Measurements from ENCODE around the gene SYT1.
A peak's percentile ranks its signal among the peaks of the same experiment; 100 is the strongest.
"Not testable (repeated sequence)": the region's sequence is repeated elsewhere in the genome, so short reads cannot be mapped to it uniquely, and the experiment has no call there.

SYT1 gene

DNA sequence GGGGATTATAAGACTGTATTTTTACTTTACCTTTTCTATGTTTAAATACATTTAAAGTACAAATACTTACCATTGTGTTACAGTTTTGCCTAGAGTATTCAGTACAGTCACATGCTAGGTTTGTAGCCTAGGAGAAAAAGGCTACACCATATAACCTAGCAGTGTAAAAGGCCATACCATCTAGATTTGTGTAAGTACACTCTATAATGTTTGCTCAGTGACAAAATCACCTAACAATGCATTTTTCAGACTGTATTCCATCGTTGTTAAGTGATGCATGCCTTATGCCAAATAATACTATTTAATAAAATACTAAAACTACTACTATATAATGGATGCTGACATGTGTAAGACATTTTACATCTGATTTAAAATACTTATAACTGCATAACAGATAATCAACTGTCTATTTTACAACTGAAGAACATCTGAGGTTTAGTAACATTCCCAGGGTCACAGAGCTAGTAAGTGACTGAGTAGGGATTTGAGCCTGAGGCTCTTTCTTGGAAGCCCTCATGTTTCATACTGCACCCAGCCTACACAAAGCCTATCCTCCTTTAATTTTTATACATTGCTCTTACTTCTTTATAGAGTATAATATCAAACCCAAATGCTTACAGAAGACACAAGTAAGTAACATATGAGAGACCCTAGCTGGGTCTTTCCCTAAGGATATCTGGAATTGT, 296.8 kb downstream of the SYT1 start:
- DNase-seq, result no peak

DNA sequence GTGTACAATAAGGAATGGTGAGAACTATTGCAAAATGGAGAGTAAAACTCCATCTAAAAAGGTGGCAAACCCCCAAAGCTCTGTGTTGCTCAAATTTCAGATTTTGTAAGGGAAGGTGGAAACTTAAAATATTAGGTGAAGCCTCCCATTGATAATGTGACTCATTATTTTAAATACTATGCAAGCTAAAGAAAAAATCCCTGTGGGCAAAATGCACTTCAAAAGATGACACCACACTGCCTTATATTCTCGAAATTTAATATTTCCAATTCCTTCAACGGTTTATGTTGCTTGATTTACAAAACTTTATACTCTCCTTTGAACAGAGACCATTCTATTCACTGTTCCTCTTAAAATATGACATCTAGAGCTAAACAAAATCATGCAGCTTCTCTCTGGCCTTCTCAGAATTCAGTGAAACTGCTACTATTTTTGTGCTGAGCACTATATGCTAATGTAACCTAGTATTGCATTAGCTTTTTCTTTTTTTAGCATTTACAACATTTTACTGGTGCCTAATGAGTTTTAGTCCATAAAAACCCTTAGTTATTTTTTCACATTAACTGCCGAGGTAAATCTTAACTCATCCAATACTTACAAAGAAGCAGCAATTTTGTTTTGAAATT, 297.7 kb downstream of the SYT1 start:
- DNase-seq, result no peak

DNA sequence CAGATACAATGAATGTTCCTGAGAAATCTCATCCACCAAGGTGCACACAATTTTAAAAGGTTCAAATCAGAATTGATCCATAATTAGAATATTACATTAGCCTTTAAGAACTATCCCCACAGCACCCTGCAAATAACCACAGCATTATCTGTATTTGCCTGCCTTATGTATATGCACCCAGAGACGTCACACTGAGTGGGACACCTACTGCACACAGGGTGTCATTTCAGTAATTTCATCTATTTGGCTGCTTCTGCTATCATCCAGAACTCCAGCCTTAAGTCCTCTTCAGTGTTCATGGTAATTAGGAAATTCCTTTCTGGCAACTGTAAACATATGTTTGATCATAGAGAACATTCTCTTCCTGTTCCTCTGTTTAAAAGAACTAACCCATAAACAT, 298.4 kb downstream of the SYT1 start:
- DNase-seq, result no peak

DNA sequence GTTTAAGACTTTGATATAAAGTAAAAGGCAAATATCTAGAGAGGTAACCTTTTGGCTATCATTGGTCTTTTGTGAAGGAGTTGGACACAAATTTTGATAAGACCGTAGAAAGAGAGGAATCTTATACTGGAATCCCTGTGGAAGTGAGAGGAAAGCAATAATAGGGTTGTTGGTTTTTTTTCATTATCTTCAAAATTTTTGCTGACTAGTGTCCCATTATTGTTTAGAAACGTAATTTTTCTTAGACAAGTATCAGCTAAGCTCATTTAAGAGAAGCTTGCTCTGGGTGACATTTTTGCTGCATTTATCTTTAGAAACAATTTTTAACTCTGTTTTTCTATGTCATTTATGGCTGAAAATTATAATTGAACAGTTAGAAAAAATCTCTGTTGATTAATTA, 300.3 kb downstream of the SYT1 start:
- DNase-seq, result no peak

DNA sequence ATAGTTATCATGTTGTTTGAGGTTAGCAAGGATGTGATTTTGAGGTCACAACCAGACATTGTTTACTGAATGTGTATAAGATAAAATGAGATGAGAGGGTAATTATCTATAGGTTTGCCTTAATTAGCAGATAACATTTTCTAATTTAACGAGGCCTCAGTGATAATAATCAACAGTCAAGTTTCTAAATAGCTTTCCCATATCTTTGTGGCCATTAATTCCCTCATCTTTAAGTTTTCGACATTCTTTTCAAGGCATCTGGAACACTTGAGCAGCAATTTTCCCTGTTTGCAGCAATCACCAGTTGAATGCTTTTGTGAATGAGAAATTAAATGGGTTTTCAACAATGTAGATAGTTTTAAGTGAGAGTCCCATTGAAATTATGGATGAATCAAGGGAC, 304.1 kb downstream of the SYT1 start:
- DNase-seq, result no peak

DNA sequence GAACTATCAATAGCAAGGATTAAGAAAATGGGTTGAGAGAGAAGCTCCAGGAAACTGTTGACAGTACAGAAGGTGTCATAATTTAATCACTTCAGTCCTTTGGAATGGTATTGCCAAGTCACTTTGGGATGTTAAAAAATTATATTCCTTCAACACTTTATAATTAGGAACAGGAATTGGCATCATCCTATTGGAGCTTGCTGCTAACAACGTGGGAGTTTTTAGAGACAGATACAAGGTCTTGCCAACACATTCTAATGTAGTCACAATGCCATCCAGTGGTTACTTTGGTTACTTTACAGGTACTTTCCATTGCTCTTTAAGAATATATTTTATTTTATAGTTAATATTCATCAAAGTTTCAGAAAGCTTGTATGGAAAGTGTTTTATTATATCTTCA, 310.1 kb downstream of the SYT1 start:
- DNase-seq, result no peak

DNA sequence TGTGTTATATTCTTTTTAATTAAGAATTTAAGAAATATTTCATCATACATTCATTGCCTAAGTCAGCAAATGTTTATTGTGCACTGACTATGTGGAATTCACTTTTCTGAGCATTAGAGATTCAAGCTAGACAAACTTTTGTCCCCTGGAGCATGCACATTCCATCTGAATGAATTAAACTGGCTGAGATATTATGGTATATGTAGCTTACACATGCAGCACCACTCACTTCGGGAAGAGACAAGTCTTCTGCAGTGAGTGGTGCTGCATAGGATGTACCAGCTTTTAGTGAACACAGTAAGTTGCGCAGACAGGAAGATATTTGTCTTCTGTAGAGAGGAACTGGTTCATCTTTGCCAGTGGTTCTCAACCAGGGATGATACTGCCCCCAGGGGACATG, 318.4 kb downstream of the SYT1 start:
- DNase-seq, result no peak

DNA sequence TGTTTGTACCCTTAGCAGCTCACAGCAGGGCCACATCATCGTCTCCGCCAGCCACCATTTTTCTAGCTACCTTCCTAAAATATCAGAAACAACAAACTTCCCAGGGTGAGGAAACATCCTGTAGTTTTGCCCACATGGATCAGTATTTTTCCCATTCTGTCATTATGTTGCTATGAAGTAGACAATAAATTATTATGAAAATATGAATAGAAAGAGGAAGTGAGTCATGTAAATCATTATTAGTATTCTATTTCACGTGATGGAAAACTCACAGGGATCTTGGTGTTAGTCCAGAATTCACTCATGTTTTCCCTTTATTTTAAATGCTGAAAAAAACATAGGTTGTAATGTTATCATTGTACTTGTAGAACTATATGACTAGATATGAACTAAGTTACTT, 319.4 kb downstream of the SYT1 start:
- DNase-seq, result no peak

DNA sequence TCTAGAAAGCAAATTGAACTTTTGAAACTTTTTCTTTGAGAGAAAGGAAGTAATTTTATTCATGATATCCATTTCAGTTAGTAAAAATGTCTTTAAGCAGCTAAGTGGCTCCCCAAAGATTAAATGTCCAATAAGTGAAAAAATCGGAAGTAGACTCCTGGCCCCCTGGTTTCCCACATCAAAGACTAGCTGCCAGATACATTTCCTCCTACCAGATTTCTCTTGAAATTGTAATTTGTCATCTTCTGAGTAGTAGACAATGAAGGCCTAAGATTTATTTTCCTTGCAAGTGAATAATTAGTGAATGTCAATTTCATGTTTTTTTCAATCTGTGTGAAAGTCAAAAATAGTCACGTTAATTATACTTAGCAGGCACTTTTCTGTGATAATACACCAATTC, 321.9 kb downstream of the SYT1 start:
- peak; percentile 56 for DNase-seq

DNA sequence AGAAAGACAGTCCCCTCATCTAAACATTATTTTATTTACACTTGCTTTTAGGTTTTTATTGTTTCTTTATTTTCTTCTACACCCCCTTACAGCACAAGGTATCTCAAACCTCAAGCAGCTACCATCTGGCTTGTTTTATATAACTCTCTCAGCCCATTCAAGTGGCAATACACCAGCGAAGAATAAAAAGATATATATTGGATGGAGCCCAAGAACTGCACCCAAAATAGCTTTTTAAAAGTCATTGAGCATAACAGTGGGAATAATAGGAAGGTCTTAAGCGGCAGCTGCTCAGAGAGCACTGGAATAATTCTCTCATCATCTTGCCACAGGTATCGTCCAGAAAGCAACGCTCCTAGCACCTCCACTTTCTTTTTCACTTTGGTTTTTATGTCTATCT, 322.5 kb downstream of the SYT1 start:
- peak; percentile 94 for DNase-seq

DNA sequence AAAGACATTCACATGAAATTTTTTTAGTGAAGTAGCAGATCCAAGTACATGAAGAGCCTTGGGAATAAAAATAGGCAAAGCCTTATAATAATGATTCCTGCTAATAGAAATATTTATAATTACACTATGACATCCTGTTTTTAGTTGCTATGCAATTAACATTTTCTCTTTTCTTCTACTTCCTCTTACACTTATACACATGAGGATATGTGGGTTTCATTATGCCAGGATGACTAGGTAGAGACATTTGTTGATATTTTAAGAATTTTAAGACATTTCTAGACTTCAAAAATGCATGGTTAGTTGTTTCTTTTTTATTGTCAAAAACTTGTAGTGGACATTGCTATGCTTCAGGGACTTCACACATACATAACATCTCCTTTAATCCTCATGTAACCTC, 326.8 kb downstream of the SYT1 start:
- DNase-seq, result no peak

DNA sequence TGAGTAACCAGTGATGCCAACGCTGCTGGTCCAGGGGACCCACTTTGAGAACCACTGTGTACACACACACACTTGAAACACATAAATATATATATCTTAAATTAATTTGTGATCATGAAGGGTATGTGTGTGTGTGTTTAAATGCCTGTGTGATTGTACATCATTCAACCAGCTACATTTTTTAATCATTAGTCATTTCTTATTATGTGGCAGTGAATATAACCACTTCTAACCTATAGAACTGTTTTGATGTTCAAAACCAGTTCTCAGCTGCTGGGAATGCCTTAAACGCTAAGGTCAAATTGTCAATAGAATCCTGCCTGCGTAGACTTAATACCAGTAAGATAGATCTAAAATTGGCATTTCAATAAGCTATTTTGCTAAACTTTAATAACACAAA, 330.0 kb downstream of the SYT1 start:
- DNase-seq, result no peak

DNA sequence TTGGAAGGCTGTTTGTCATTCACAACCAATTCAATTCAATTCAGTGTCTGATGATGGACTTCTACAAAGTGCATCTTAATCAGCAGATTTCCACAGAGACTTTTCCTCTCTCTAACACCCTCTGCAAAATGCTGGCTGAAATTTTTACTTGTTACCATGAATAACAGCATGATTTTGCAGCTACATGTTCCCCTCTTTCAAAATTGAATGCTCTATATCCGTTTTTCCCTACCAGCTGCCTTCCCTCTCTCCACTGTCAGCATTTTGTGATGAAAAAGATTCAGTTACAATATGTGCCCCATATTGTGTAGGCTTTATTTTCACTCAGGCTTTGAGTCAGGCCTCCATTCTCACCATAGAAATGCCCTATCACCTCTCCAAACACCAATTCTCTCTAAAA, 334.6 kb downstream of the SYT1 start:
- DNase-seq, result no peak

DNA sequence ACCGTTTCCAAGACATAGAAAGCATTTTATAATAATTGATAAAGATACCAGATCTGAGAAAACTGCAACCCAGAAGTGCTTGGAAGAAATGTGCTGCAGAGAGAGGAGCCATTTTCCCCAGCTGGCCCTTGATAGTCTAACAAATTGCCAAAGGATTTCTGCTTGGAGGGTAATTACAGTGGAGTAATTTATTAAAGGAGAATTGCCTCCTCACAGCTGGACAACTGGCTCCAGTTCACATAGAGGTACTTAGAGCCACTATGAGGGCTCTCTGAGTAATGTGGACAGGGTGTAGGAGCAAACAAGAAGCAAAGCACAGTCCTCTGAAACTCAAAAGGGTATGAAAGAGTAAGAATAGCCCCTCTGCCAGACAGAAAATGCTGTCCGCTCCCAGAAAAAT, 335.6 kb downstream of the SYT1 start:
- peak; percentile 95 for DNase-seq

DNA sequence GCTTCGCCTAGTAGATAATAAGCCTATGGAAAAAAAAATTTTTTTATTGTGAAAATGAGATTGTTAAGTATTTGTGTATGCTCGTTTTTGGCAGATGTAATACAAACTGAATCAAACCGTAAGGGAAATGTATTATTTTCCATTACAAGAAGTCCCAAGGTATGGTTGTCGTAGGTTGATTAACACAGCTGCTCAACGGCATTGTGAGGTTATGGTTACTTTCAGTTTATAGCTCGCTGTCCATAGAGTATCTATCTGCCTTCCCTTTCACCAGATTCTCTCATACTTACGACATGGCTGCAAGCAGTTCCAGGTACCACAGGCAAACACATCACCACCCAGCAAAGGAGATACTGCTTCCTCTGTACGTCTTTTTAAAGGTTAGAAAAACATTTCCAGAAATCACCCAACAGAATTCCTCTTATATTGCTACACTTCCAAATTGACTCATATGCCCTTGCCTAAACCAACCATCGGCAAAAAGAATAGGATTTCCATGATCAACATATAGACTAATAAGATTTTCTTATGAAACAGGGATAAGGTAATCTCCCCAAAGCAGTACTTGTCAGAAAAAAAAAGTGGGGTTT, 338.6 kb downstream of the SYT1 start:
- no peak for DNase-seq

DNA sequence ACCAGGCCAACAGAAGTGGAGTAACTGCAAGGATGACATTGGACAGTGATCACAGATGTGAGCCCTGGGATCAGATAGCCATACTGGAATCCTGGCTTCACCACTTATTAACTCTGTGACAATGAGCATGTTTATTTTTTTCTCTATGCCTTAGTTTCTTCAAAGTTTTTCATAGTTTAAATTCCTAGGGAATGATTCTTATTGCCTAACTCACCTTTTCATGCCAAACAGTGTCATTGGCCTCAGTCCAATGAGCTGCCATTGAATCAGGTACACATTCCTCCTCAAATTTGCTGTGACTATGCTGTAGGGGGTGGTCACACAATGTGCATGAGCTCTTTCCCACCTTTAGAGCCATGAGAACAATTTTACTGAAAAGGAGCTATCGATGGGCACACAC, 342.3 kb downstream of the SYT1 start:
- no peak for DNase-seq

DNA sequence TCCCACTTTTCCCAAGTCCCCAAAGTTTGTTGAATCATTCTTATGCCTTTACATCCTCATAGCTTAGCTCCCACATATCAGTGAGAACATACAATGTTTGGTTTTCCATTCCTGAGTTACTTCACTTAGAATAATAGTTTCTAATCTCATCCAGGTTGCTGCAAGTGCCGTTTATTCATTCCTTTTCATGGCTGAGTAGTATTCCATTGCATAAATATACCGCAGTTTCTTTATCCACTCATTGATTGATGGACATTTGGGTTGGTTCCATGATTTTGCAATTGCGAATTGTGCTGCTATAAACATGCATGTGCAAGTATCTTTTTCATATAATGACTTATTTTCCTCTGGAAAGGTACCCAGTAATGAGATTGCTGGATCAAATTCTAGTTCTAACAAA, 345.8 kb downstream of the SYT1 start:
- not testable (repeated sequence) for DNase-seq

DNA sequence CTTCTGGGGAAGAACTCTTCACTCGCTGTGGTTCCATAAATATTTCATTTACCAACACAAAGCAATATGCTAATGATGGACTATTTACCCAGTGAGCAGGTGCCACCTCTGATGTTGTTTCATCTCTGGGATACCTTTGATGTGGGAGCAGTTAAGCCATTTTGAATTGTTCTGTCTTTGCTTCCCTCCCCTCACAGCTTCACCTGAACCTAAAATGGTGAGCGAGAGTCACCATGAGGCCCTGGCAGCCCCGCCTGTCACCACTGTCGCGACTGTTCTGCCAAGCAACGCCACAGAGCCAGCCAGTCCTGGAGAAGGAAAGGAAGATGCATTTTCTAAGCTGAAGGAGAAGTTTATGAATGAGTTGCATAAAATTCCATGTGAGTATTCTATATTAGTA, 352.7 kb downstream of the SYT1 start:
- no peak for DNase-seq

DNA sequence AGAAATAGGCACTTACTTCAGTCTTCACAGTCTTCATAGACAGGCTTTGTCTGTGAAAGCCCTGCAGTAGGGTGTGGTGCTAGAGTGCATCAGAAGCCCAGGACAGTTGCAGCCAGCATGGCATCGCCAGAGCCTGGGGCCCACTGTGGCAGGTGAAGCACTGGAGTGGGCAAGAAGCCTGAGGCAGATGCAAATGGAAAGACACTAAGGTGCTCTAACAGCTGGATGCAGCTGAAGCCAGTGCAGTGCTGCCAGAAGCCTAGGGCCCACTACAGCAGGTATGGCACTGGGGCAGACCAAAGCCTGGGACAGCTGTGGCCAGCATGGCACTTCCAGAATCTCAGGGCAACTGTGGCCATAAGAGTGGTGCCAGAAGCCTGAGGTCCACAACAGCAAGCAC, 358.6 kb downstream of the SYT1 start:
- no peak for DNase-seq

DNA sequence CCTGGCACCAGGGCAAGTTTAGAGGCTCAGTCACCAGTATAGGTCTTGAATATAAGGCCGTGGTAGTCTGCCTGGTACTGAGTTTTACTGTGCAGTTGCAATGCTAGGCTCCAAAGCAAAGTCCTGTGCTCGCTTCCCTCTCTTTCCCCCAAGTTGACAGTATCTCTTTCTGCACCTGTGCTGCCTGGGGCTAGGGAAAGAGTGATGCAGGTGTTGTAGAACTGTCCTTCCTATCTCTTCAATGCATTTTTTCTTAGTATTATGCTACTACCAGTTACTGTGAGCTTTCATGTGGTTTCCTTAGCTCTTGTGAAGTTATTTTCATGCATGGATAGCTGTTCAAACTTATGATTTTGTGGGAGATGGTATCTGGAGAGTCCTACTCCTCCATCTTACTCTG, 359.2 kb downstream of the SYT1 start:
- DNase-seq, result no peak

DNA sequence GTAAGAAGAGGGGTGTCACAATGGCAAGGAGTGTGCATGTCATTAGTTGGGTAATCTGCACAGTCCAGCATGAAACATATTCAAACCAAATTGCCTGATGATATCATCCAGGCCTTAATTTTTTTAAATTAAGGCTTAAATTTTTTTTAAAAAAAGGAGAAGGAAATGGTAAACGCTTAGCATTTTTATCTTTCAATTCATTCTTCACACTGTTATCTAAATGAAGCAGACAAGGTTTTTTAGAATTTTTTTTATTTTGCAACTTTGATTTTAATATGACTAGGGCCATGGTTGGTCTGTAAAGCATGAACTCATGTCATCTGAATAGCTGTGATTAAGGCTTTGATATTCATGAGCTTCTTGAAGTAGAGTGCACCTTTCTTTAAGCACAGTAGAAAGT, 362.5 kb downstream of the SYT1 start:
- no peak for DNase-seq

DNA sequence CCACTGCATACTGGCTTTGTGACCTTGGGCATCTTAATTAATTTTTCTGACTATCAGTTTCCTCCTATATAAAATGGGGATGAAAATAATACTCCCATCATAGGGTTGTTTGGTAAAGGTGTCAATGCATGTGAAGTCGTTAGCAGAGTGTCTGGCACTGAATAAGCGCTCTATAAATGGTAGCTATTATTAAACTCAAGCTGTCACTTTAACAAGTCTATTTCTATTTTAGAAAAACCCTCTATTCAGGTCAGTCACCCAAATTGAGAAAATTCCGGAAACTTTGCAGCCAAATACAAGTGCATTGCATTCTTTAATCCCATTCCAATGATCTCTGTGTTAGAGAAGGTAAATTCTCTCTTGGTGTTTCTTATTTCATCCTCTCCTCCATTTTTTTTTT, 363.1 kb downstream of the SYT1 start:
- DNase-seq, result no peak

DNA sequence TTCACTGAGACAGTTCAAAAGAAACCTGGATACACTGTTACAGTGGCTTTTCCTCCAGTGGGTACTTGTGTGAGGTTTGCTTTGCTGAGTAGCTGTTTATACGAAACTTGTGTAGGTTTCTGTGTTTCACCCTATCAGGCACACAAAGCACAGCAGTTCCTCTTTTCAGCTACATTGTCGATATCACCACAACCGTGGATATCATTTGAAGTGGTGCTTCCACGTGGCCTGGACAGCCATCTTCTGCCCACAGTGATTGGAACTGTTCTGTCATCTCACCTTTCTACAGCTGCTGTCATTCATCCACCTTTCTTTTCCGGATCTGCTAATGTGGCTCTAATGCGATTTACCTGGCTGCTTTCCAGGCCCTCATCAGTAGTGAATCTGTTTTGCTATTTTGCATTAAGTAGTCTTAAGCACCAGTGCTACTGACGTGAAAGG, 368.8 kb downstream of the SYT1 start:
- DNase-seq, result peak; percentile 86

DNA sequence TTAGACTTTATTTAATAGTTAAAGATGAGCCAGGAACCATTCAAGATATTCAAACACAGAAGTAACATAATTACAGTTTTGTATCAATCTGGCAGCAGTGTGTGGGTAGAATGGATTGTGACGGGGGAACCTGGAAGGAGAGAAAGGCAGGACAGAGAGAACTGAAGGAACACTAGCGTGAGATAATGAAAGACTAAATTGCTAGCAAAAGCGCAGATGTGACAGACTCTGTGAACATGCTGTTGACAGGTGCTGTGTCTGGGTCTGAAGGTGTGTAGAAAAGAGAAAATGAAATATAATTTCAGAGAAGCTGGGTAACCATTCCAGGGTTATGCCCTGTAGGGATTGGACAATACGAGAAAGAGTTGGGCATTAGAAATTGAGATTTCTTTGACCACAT, 372.3 kb downstream of the SYT1 start:
- no peak for DNase-seq

DNA sequence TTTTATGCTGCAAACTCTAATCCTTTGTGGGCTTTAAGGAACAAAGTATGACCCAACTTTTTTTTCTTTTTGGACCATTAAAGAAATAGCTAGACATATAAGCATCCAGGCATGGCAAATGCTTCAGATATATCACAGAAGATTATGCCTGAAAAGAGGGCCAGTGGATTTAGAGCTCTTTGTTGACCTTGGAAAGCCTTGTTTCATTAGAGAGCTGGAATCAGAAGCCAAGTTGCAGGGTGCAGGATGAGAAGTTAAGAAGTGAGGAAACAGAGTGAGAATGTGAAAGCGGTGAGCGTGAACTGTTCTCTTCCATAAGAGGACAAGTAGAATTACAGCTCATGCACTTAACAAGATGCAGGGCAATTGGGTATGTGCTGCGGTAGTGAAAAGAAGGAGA, 373.7 kb downstream of the SYT1 start:
- DNase-seq, result no peak
